HG02938 (cell line): ENCODE measurements around the gene MAB21L1.

Experiments used
- ATAC-seq: cut with Tn5 transposase; IDR thresholded peaks from one replicate; pipeline ENCODE4 v1.9.1; 2021; ENCODE audit warnings: mild to moderate bottlenecking, moderate library complexity; ENCODE audit not compliant: unreplicated experiment

MAB21L1 gene

GRCh38 chr13:35480346-35480745 lies 3.9 kb upstream of the MAB21L1 start:
- ATAC-seq = no peak

- no peak for ATAC-seq
Observed at GRCh38 chr13:35479706-35480105, 3.2 kb upstream of the MAB21L1 start.

GRCh38 chr13:35479038-35479492 lies 2.6 kb upstream of the MAB21L1 start:
- ATAC-seq = no peak

GRCh38 chr13:35478271-35479037 lies 2.0 kb upstream of the MAB21L1 start:
- ATAC-seq = no peak

GRCh38 chr13:35477386-35477946 lies 977 bp upstream of the MAB21L1 start:
- ATAC-seq = no peak

GRCh38 chr13:35475212-35475959 lies 1.1 kb downstream of the MAB21L1 start:
- no peak for ATAC-seq

- ATAC-seq = no peak
Observed at GRCh38 chr13:35474496-35475211, 1.8 kb downstream of the MAB21L1 start.

GRCh38 chr13:35473802-35474201 lies 2.7 kb downstream of the MAB21L1 start:
- no peak for ATAC-seq

GRCh38 chr13:35473206-35473775 lies 3.2 kb downstream of the MAB21L1 start:
- ATAC-seq = no peak

- ATAC-seq = no peak
Observed at GRCh38 chr13:35472323-35472881, 4.1 kb downstream of the MAB21L1 start.

GRCh38 chr13:35471706-35472322 lies 4.7 kb downstream of the MAB21L1 start:
- ATAC-seq = no peak

- ATAC-seq = no peak
Observed at GRCh38 chr13:35470671-35471661, 5.5 kb downstream of the MAB21L1 start.

GRCh38 chr13:35469806-35470525 lies 6.5 kb downstream of the MAB21L1 start:
- no peak for ATAC-seq

- no peak for ATAC-seq
Observed at GRCh38 chr13:35468195-35468594, 8.3 kb downstream of the MAB21L1 start.

GRCh38 chr13:35465371-35465770 lies 11.1 kb downstream of the MAB21L1 start:
- ATAC-seq = no peak

GRCh38 chr13:35460061-35460460 lies 16.4 kb downstream of the MAB21L1 start:
- no peak for ATAC-seq

- no peak for ATAC-seq
Observed at GRCh38 chr13:35457258-35457657, 19.2 kb downstream of the MAB21L1 start.

GRCh38 chr13:35455022-35455421 lies 21.5 kb downstream of the MAB21L1 start:
- ATAC-seq = no peak
